ENCODE results near the gene LTBP2. TPM values are rescaled to one million over a fixed set of nuclear protein-coding genes. Genes with fewer than 3 reads are reported as not detected.

The LTBP2 gene
- 3.0 and 8.6 TPM in 2 replicates for total RNA-seq
- polyA plus RNA-seq, result 6.7 and 7.6 TPM in 2 replicates

DNA sequence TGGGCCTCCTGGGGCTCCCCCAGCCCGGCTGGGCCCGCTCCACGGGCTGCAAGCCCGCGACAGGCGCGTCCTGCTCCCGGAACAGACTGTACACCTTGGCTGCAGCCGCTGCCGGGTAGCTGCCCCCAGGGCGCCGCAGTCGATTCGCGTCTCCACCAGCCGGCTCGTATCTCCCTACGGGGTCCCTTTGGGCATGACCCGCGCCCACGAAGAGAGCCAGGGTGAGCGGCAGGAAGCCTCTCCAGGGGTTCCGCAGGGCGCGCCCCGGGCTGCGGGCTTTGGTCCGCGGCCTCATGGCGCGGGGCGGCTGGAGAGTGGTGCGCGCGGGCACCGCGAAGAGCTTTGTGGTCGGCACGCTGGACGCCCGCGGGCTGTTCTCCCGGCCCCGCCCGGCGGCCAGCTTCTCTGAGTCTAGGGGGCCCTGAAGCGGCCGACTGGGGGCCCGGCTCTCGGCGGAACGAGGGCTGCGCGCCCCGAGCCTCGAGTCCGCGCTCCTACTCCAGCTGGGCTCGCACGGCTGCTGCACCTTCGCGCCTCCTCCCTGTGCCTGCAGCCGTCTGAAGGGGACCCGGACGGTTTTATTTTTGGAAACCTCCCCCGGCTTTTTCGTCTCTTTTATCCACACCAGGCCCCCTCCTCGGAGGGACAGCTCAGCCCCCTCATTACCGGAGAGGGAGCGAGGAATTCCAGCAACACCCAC, at the start of gene LTBP2:
Gene LTBP2, minus strand, starts transcription at position 588 of the 700 bp plus-strand sequence. Its CDS starts 293 bp downstream, at position 295.
- Histone ChIP-seq H3K79me2 (no peaks in the 10 kb centered on the region), H3K36me3 (replicated peaks; ENCODE audit: insufficient read depth, low read depth) (no peaks in the 10 kb centered on the region), H2AFZ (peak within 1 kb of the TSS; percentile 89), H4K20me1 (ENCODE audit: insufficient read depth, poor library complexity, severe bottlenecking) (no peaks in the 10 kb centered on the region), H3K9me3 (ENCODE audit: low read depth) (no peaks in the 10 kb centered on the region), H3K9me2 (replicated peaks; ENCODE audit: insufficient read depth) (no peaks in the 10 kb centered on the region), H3K27ac (no peak within 1 kb of the TSS), H3K27me3 (peaks cover 22% of the 10 kb centered on the region), H3K4me2 (peak within 1 kb of the TSS; percentile 88), H3K4me1 (ENCODE audit: insufficient read depth) (no peaks in the 10 kb centered on the region), H3K4me3 (peak within 1 kb of the TSS; percentile 50)
- WGBS (ENCODE audit: low lambda C conversion rate, missing lambda C conversion rate), result 2% methylated on average over 58 of the region's 70 CpGs
- DNase-seq (ENCODE audit: low spot score), result peak; percentile 46
- peak; percentile 74 for TF ChIP-seq EZH2 (IDR thresholded peaks at IDR 0.05; ENCODE audit: borderline replicate concordance)
- TF ChIP-seq, protein P1, sequence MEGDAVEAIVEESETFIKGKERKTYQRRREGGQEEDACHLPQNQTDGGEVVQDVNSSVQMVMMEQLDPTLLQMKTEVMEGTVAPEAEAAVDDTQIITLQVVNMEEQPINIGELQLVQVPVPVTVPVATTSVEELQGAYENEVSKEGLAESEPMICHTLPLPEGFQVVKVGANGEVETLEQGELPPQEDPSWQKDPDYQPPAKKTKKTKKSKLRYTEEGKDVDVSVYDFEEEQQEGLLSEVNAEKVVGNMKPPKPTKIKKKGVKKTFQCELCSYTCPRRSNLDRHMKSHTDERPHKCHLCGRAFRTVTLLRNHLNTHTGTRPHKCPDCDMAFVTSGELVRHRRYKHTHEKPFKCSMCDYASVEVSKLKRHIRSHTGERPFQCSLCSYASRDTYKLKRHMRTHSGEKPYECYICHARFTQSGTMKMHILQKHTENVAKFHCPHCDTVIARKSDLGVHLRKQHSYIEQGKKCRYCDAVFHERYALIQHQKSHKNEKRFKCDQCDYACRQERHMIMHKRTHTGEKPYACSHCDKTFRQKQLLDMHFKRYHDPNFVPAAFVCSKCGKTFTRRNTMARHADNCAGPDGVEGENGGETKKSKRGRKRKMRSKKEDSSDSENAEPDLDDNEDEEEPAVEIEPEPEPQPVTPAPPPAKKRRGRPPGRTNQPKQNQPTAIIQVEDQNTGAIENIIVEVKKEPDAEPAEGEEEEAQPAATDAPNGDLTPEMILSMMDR (IDR thresholded peaks at IDR 0.05; ENCODE audit: poor library complexity), result no peak
- no peak for TF ChIP-seq EZH2phosphoT487 (IDR thresholded peaks at IDR 0.05; ENCODE audit: low read depth, severe bottlenecking, unreplicated experiment)

DNA sequence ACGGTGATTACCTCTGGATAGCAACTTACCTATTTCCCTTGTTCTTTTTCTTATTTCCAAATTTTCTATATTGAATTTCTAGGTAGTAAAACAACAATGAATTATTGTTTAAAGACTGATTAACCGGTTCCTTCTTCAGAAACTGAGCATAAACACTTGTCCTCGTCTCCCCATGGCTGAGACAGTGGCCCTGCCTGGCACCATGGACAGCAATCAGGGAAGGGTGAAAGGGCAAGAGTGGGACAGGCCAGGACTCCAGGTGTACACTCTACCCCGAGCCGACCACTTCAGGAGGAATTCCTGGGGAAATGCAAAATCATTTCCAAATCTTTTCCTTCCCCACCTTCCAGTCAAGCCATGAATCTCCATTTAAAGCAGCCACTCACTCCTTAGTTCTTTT, 48.8 kb upstream of the LTBP2 start:
- Histone ChIP-seq H3K9me2 (replicated peaks; ENCODE audit: insufficient read depth) (no peaks in the 10 kb centered on the region), H2AFZ (no peak overlapping the region), H3K9me3 (ENCODE audit: low read depth) (no peaks in the 10 kb centered on the region), H3K4me1 (ENCODE audit: insufficient read depth) (no peaks in the 10 kb centered on the region), H3K27me3 (no peaks in the 10 kb centered on the region), H3K27ac (no peak overlapping the region), H3K4me3 (no peak overlapping the region), H3K36me3 (replicated peaks; ENCODE audit: insufficient read depth, low read depth) (no peaks in the 10 kb centered on the region), H3K4me2 (no peak overlapping the region), H4K20me1 (ENCODE audit: insufficient read depth, poor library complexity, severe bottlenecking) (no peaks in the 10 kb centered on the region), H3K79me2 (no peaks in the 10 kb centered on the region)
- WGBS (ENCODE audit: low lambda C conversion rate, missing lambda C conversion rate), result 86% methylated on average over 5 of the region's 5 CpGs
- TF ChIP-seq, protein P1 (IDR thresholded peaks at IDR 0.05; ENCODE audit: poor library complexity), result no peak
- TF ChIP-seq EZH2 (IDR thresholded peaks at IDR 0.05; ENCODE audit: borderline replicate concordance), result no peak
- TF ChIP-seq EZH2phosphoT487 (IDR thresholded peaks at IDR 0.05; ENCODE audit: low read depth, severe bottlenecking, unreplicated experiment), result no peak
- no peak for DNase-seq (ENCODE audit: low spot score)

DNA sequence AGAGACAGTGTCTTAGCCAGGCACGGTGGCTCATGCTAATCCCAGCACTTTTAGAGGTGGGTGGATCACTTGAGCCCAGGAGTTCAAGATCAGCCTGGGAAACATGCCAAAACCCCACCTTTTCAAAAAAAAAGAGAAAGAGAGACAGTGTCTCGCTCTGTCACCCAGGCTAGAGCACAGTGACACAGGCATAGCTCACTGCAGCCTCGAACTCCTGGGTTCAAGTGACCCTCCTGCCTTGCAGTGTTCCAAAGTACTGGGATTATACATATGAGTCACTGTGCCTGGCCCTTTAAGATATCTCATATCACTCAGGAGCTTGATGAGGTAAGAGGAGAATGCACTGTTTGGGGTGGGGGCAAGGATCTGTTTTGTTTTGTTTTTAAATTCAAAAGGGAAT, 48.1 kb upstream of the LTBP2 start:
- Histone ChIP-seq H2AFZ (no peak overlapping the region), H3K36me3 (replicated peaks; ENCODE audit: insufficient read depth, low read depth) (no peaks in the 10 kb centered on the region), H3K9me2 (replicated peaks; ENCODE audit: insufficient read depth) (no peaks in the 10 kb centered on the region), H3K4me2 (no peak overlapping the region), H3K27ac (no peak overlapping the region), H3K4me3 (no peak overlapping the region), H4K20me1 (ENCODE audit: insufficient read depth, poor library complexity, severe bottlenecking) (no peaks in the 10 kb centered on the region), H3K9me3 (ENCODE audit: low read depth) (no peaks in the 10 kb centered on the region), H3K79me2 (no peaks in the 10 kb centered on the region), H3K4me1 (ENCODE audit: insufficient read depth) (no peaks in the 10 kb centered on the region), H3K27me3 (no peaks in the 10 kb centered on the region)
- WGBS (ENCODE audit: low lambda C conversion rate, missing lambda C conversion rate), result 87% methylated on average over 3 of the region's 3 CpGs
- TF ChIP-seq EZH2phosphoT487 (IDR thresholded peaks at IDR 0.05; ENCODE audit: low read depth, severe bottlenecking, unreplicated experiment), result no peak
- TF ChIP-seq, protein P1 (IDR thresholded peaks at IDR 0.05; ENCODE audit: poor library complexity), result no peak
- TF ChIP-seq EZH2 (IDR thresholded peaks at IDR 0.05; ENCODE audit: borderline replicate concordance), result no peak
- DNase-seq (ENCODE audit: low spot score), result no peak

Measured in hepatocyte (in vitro differentiated cells).